CD4-positive, alpha-beta T cell treated with Interleukin-2 at 100 ng/mL for 4 hours (primary cell): ENCODE measurements around the gene SDF2.

ENCODE experiments used
- DNase-seq: peaks from one replicate; pipeline ENCODE4 v3.0.0-alpha.2; 2020; ENCODE audit warnings: low spot score

SDF2 gene

GRCh38 chr17:28661635-28662526 lies at the start of gene SDF2, which contains the start of gene SUPT6H:
Gene SDF2, minus strand, starts transcription at chr17:28661906. Its CDS starts 30 bp downstream, at chr17:28661876.
Gene SUPT6H, plus strand, starts transcription at chr17:28662205. Its CDS starts 11,197 bp downstream, at chr17:28673402.
- DNase-seq, result peak; percentile 90

GRCh38 chr17:28710861-28711722 lies 49.4 kb upstream of the SDF2 start:
- peak; percentile 91 for DNase-seq

GRCh38 chr17:28707339-28707720 lies 45.6 kb upstream of the SDF2 start:
- no peak for DNase-seq

- DNase-seq, result no peak
Observed at GRCh38 chr17:28706471-28707338, 45.0 kb upstream of the SDF2 start.

- no peak for DNase-seq
Observed at GRCh38 chr17:28705728-28706334, 44.1 kb upstream of the SDF2 start.

- DNase-seq, result no peak
Observed at GRCh38 chr17:28705074-28705659, 43.5 kb upstream of the SDF2 start.

- no peak for DNase-seq
Observed at GRCh38 chr17:28704219-28704858, 42.6 kb upstream of the SDF2 start.

- DNase-seq, result no peak
Observed at GRCh38 chr17:28703552-28704218, 42.0 kb upstream of the SDF2 start.

- no peak for DNase-seq
Observed at GRCh38 chr17:28702752-28703150, 41.0 kb upstream of the SDF2 start.

- no peak for DNase-seq
Observed at GRCh38 chr17:28702026-28702751, 40.5 kb upstream of the SDF2 start.

- no peak for DNase-seq
Observed at GRCh38 chr17:28700830-28701492, 39.3 kb upstream of the SDF2 start.

- DNase-seq, result no peak
Observed at GRCh38 chr17:28700278-28700677, 38.6 kb upstream of the SDF2 start.

- no peak for DNase-seq
Observed at GRCh38 chr17:28698253-28698941, 36.7 kb upstream of the SDF2 start.

- no peak for DNase-seq
Observed at GRCh38 chr17:28693869-28694268, 32.2 kb upstream of the SDF2 start.

GRCh38 chr17:28689011-28689410 lies 27.3 kb upstream of the SDF2 start:
- no peak for DNase-seq

- no peak for DNase-seq
Observed at GRCh38 chr17:28688481-28688880, 26.8 kb upstream of the SDF2 start.

- no peak for DNase-seq
Observed at GRCh38 chr17:28686296-28686695, 24.6 kb upstream of the SDF2 start.

GRCh38 chr17:28685366-28685765 lies 23.7 kb upstream of the SDF2 start:
- DNase-seq, result no peak
